GM12878 (cell line): ENCODE results near the gene CD207. TPM values are rescaled to one million over a fixed set of nuclear protein-coding genes. Genes with fewer than 3 reads are reported as not detected.

ENCODE experiments used
- ATAC-seq: fragments of 200-7000 bp; cut with Tn5 transposase; 3 replicates; pipeline ENCODE4 v1.9.1; 2020; ENCODE audit warnings: mild to moderate bottlenecking, moderate library complexity
- BruUV-seq: library from RNA; stranded (reverse); fragments of 400-500 nt; replicated peaks from 2 replicates; lab custom pipeline; 2021; lab: Mats Ljungman, UMichigan
- CTCF ChIA-PET: fragments of 300-600 bp; sonication (Branson Sonifier 250); formaldehyde crosslinking; extraction: SDS; loops from one replicate; lab custom pipeline; 2021; ENCODE audit warnings: inconsistent platforms; lab: Yijun Ruan, JAX
- POLR2A ChIA-PET: fragments of 350-600 bp; formaldehyde crosslinking; extraction: SDS; loops from one replicate; lab custom pipeline; 2021; ENCODE audit warnings: inconsistent platforms; lab: Charles Lee
- RAD21 ChIA-PET: fragments of 300-600 bp; sonication (Branson Sonifier 250); formaldehyde crosslinking; loops from one replicate; lab custom pipeline; 2023; ENCODE audit warnings: antibody characterized with exemption; ENCODE audit not compliant: unreplicated experiment; lab: Charles Lee
- SMC1A ChIA-PET: fragments of 300-600 bp; sonication (Branson Sonifier 250); formaldehyde crosslinking; loops from one replicate; lab custom pipeline; 2023; ENCODE audit not compliant: unreplicated experiment, uncharacterized antibody; lab: Charles Lee
- DNase-seq: peaks from one replicate; pipeline ENCODE4 v3.0.0-alpha.2; 2011; ENCODE audit warnings: low read depth, low spot score
- FAIRE-seq: peaks from 3 replicates; lab custom pipeline; 2011; peaks lifted over from hg19 to GRCh38; lab: Jason Lieb, UNC
- H2AFZ ChIP-seq: 2 replicates; pipeline ENCODE4 v1.6.0; 2011; ENCODE audit warnings: low read depth, low read length, control low read depth; ENCODE audit not compliant: control insufficient read depth
- H3K27ac ChIP-seq: 2 replicates; pipeline ENCODE4 v1.5.1; 2011; ENCODE audit warnings: control low read depth; ENCODE audit not compliant: control insufficient read depth, insufficient read depth
- H3K27me3 ChIP-seq, 2 experiments: replicated peaks in 1 of 2; 2 replicates each; pipeline versions ENCODE4 v1.6.0 to v1.6.1; 2011; ENCODE audit warnings: low read length in 1 of 2; ENCODE audit not compliant: control insufficient read depth in 2 of 2, insufficient read depth in 2 of 2
- H3K36me3 ChIP-seq, 2 experiments: 2 replicates each; pipeline ENCODE4 v1.5.1; 2011; ENCODE audit warnings: low read length in 1 of 2; ENCODE audit not compliant: control insufficient read depth in 2 of 2, insufficient read depth in 2 of 2
- H3K4me1 ChIP-seq: 2 replicates; pipeline ENCODE4 v1.6.1; 2011; ENCODE audit warnings: mild to moderate bottlenecking, low read length, moderate library complexity, mixed read lengths; ENCODE audit not compliant: control insufficient read depth, insufficient read depth
- H3K4me2 ChIP-seq: 2 replicates; pipeline ENCODE4 v1.6.0; 2011; ENCODE audit warnings: control low read depth; ENCODE audit not compliant: control insufficient read depth, insufficient read depth
- H3K4me3 ChIP-seq: fragments of 200-600 bp; sonication (generic); 2 replicates; pipeline ENCODE4 v1.5.1; 2016
- H3K79me2 ChIP-seq: 2 replicates; pipeline ENCODE4 v1.6.0; 2011; ENCODE audit warnings: low read length; ENCODE audit not compliant: control insufficient read depth, insufficient read depth
- H3K9ac ChIP-seq: 2 replicates; pipeline ENCODE4 v1.8.0; 2011; ENCODE audit warnings: low read length, control low read depth, mixed read lengths; ENCODE audit not compliant: control insufficient read depth, insufficient read depth
- H3K9me3 ChIP-seq: replicated peaks from 3 replicates; pipeline ENCODE4 v1.5.1; 2011; ENCODE audit warnings: mild to moderate bottlenecking, low read length; ENCODE audit not compliant: control insufficient read depth, insufficient read depth
- H4K20me1 ChIP-seq: 2 replicates; pipeline ENCODE4 v1.6.0; 2011; ENCODE audit not compliant: control insufficient read depth, insufficient read depth
- ASH2L ChIP-seq: fragments of 300-600, 200-600 bp; sonication (generic); IDR thresholded peaks from 2 replicates; pipeline ENCODE4 v1.6.1; 2017; ENCODE audit warnings: low read depth, mild to moderate bottlenecking, borderline replicate concordance
- BCL11A ChIP-seq: IDR thresholded peaks from 2 replicates; pipeline ENCODE4 v1.6.1; 2011; ENCODE audit warnings: low read depth, low read length
- CBX3 ChIP-seq: fragments of 200-600 bp; sonication (generic); IDR thresholded peaks from 2 replicates; pipeline ENCODE4 v1.6.1; 2016; ENCODE audit warnings: low read depth, borderline replicate concordance
- CBX5 ChIP-seq: sonication (generic); IDR thresholded peaks from 2 replicates; pipeline ENCODE4 v1.6.1; 2016; ENCODE audit warnings: low read depth, moderate library complexity, mild to moderate bottlenecking, inconsistent platforms
- CEBPB ChIP-seq, 2 experiments: fragments of 150-350 bp in 1 of 2; IDR thresholded peaks; 2 replicates each; pipeline ENCODE4 v1.6.1; 2012 to 2014; ENCODE audit warnings: low read depth in 2 of 2, low read length in 2 of 2, borderline replicate concordance in 1 of 2, inconsistent platforms in 1 of 2
- CEBPZ ChIP-seq: fragments of 150-350 bp; IDR thresholded peaks from 2 replicates; pipeline ENCODE4 v1.6.1; 2016; ENCODE audit warnings: low read depth, low read length
- PKNOX1 ChIP-seq: fragments of 450-650 bp; IDR thresholded peaks from 2 replicates; pipeline ENCODE4 v1.6.1; 2016; ENCODE audit warnings: mild to moderate bottlenecking
- PRDM15 ChIP-seq: fragments of 450-650 bp; formaldehyde crosslinking; IDR thresholded peaks from 2 replicates; pipeline ENCODE4 v1.4.0; 2020; ENCODE audit warnings: mild to moderate bottlenecking, moderate library complexity
- SUZ12 ChIP-seq: fragments of 200-600 bp; sonication (generic); IDR thresholded peaks from one replicate; pipeline ENCODE4 v1.6.1; 2018; ENCODE audit warnings: antibody characterized with exemption, mild to moderate bottlenecking; ENCODE audit not compliant: unreplicated experiment
- ZNF207 ChIP-seq: fragments of 450-650 bp; IDR thresholded peaks from 2 replicates; pipeline ENCODE4 v1.6.1; 2014; ENCODE audit warnings: antibody characterized with exemption, mild to moderate bottlenecking, borderline replicate concordance
- WGBS: methylation state at CpG from one replicate; pipeline ENCODE4 v1.1.6; 2016; ENCODE audit warnings: low lambda C conversion rate; ENCODE audit not compliant: insufficient replicate concordance, insufficient coverage; ENCODE audit errors: missing lambda C conversion rate; 5-methylcytosine and 5-hydroxymethylcytosine counted together
- in situ Hi-C: fragments of 300-500 bp; cut with MboI; formaldehyde crosslinking; loops from 9 replicates; pipeline ENCODE4 v1.14.3; 2018; ENCODE audit warnings: mixed read lengths
- intact Hi-C: fragments of 100-400 bp; cut with micrococcal nuclease; formaldehyde crosslinking; loops from one replicate; pipeline ENCODE4 v1.14.2; 2022; ENCODE audit not compliant: unreplicated experiment
- polyA plus RNA-seq, 11 experiments: library from polyadenylated mRNA; depleted of rRNA in 4 of 11; unstranded in 6 of 11; stranded (reverse) in 5 of 11; fragments of >200 nt; fragmentation: Nextera tagmentation in 4 of 11; fragmentation: Illumina TruSeq in 1 of 11; extraction: Ambion mirVana in 4 of 11; extraction: Trizol in 1 of 11; gene quantifications; 1 replicate in 1 of 11; 2 replicates in 10 of 11; pipeline versions ENCODE4 v1.2.1 to v1.2.3, GENCODE V29; 2011 to 2016; ENCODE audit warnings: inconsistent platforms in 2 of 11, missing spikeins in 2 of 11, low read depth in 1 of 11
- total RNA-seq, 4 experiments: library from RNA; depleted of rRNA in 3 of 4; stranded (reverse); fragments of >200 nt in 3 of 4; fragmentation: Illumina TruSeq in 1 of 4; extraction: Trizol in 1 of 4; gene quantifications; 2 replicates each; pipeline versions ENCODE4 v1.2.1 to v1.2.3, GENCODE V29; 2013 to 2021

Gene CD207
- total and polyA plus RNA-seq, 10 of the 15 experiments (the other 5 are each of a cell fraction or from before 2014, with no cell fraction given) = not detected

- Histone ChIP-seq H3K27ac (no peak overlapping the region), H3K36me3 (no peaks in the 10 kb centered on the region), H3K4me2 (no peak overlapping the region), H3K27me3 (peaks cover 0 to 2% of the 10 kb centered on the region in 2 experiments; a peak in 3 of 4 replicates), H3K79me2 (no peaks in the 10 kb centered on the region), H3K4me3 (no peak overlapping the region), H2AFZ (no peak overlapping the region), H3K9ac (no peak overlapping the region), H3K4me1 (no peaks in the 10 kb centered on the region), H3K9me3 (no peaks in the 10 kb centered on the region), H4K20me1 (no peaks in the 10 kb centered on the region)
- WGBS = 15% methylated on average over 2 of the region's 2 CpGs
- no peak for DNase-seq
- ChIA-PET SMC1A (no interaction called here), CTCF (interaction anchor here (1.5 kb wide), 1 partner anchor 164 kb away, joined by 5 read pairs; no protein-coding TSS in a partner anchor), RAD21 (interaction anchor here (1.5 kb wide), 1 partner anchor 480 kb away, joined by 4 read pairs; no protein-coding TSS in a partner anchor), POLR2A (no interaction called here)
- in situ Hi-C loops = no loop called here
- ATAC-seq = no peak
- FAIRE-seq = no peak
- BruUV-seq = no TSS peak
- intact Hi-C loops = loop anchor here (2.0 to 10.0 kb wide), 2 partner anchors 100 to 128 kb away; no protein-coding TSS in a partner anchor
- TF ChIP-seq CBX5 (no peak), BCL11A (no peak), CBX3 (no peak), CEBPZ (no peak), ASH2L (no peak), PRDM15 (CRISPR knock-in tag) (no peak), PKNOX1 (no peak), ZNF207 (no peak), SUZ12 (no peak), CEBPB (IDR thresholded peaks at IDR 0.05; ENCODE audit: borderline replicate concordance in 1 of 2, low read depth in 2 of 2, low read length in 2 of 2) (no peak)
These were observed 51.3 kb downstream of the CD207 start for GRCh38 chr2:70784320-70784719.
